Astrocyte (in vitro differentiated cells and primary cell): ENCODE measurements around the gene LRBA.
"Not testable (repeated sequence)": the region's sequence is repeated elsewhere in the genome, so short reads cannot be mapped to it uniquely, and the experiment has no call there.

ENCODE experiments used
- EZH2 ChIP-seq: IDR thresholded peaks from 2 replicates; pipeline ENCODE4 v1.6.1; 2012; ENCODE audit warnings: mild to moderate bottlenecking, low read length, inconsistent platforms; ENCODE audit not compliant: insufficient read depth
- TF ChIP-seq, protein P1 (sequence below): IDR thresholded peaks from 2 replicates; pipeline ENCODE4 v1.5.1; 2011; ENCODE audit warnings: low read depth, mild to moderate bottlenecking, inconsistent platforms, low read length, moderate library complexity; ENCODE audit not compliant: insufficient read depth

DNA sequence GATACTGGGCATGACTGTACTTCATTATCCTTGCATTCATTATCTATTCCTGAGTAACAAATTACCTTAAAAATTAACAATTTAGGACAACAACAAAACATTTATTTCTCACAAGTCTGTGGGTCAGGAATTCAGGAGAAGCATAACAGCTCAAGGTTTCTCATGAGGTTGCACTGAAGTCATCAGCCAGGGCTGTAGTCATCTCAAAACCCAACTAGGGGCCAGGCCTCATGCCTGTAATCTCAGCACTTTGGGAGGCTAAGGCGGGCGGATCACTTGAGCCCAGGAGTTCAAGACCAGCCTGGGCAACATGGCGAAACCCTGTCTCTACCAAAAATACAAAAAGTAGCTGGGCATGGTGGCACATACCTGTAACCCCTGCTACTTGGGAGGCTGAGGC is 48.1 kb upstream of the LRBA start:
- TF ChIP-seq, protein P1, sequence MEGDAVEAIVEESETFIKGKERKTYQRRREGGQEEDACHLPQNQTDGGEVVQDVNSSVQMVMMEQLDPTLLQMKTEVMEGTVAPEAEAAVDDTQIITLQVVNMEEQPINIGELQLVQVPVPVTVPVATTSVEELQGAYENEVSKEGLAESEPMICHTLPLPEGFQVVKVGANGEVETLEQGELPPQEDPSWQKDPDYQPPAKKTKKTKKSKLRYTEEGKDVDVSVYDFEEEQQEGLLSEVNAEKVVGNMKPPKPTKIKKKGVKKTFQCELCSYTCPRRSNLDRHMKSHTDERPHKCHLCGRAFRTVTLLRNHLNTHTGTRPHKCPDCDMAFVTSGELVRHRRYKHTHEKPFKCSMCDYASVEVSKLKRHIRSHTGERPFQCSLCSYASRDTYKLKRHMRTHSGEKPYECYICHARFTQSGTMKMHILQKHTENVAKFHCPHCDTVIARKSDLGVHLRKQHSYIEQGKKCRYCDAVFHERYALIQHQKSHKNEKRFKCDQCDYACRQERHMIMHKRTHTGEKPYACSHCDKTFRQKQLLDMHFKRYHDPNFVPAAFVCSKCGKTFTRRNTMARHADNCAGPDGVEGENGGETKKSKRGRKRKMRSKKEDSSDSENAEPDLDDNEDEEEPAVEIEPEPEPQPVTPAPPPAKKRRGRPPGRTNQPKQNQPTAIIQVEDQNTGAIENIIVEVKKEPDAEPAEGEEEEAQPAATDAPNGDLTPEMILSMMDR, result not testable (repeated sequence)
- not testable (repeated sequence) for TF ChIP-seq EZH2
